GM18499 (cell line): Measurements from ENCODE around the gene WNT2B.

Source experiments
- ATAC-seq: cut with Tn5 transposase; IDR thresholded peaks from one replicate; pipeline ENCODE4 v1.9.1; 2021; ENCODE audit warnings: moderate number of reproducible peaks; ENCODE audit not compliant: insufficient read depth, unreplicated experiment

WNT2B gene

DNA sequence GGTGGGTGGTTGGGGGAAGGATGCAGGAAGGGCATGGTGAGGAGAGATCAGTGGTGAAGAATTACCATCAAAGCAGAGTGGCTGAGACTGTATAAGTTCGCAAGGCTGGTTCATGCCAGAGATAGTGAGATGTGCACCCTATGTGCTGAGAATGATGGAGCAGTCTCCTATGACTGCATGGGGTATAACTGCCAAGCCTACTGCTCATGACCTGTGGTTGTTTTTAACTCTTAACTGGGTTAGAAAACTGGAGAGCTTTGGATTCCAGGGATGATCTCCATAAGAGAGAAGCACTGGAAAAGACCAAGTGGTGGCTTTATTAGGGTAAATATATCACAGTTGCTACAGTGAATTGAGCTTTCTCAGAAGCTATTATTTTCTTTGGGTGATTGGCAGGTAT, 16.2 kb downstream of the WNT2B start:
- no peak for ATAC-seq

GRCh38 chr1:112527266-112528010, 18.7 kb downstream of the WNT2B start:
- no peak for ATAC-seq

DNA sequence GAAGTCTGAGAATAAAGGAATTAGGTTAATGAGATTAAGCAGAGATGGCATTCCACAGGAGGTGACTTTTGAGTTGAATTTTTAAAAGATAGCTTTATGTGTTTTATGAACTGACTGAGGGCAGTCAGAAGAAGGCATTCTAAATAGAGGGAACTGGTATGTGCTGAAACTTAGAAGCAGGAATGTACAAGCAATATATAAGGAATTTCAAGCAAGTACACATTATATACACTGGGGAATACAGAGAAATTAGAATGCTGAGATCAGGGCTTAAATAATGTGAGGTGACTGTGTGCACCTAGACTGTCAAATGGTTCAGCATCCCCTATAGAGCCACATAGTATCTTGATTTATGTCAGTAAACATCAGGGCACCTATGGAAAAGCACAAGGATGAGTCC, 19.3 kb downstream of the WNT2B start:
- ATAC-seq = no peak

- no peak for ATAC-seq
These were observed 20.5 kb downstream of the WNT2B start for GRCh38 chr1:112529301-112529700.

- no peak for ATAC-seq
These were observed 22.1 kb downstream of the WNT2B start for GRCh38 chr1:112530832-112531231.

DNA sequence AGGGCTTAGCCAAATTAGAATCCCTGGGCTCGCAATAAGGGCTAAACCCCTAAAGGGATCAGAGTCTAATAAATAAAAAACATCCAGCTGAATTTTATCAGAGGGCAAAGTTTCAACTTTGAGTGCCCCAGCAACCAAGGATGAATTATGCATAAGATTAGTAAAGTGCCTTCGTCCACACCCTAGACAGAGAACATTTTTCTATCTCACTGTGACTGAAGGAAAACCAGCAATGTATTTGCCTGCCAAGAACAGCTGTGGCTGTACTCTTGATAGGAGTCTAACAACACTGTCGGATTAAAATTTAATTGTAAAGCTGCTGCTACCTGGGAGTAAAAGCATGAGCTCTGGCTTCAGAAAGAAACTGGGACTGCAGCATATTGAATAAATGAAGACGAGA, 23.3 kb downstream of the WNT2B start:
- no peak for ATAC-seq

GRCh38 chr1:112533029-112533428, 24.3 kb downstream of the WNT2B start:
- no peak for ATAC-seq

GRCh38 chr1:112536561-112536960, 27.8 kb downstream of the WNT2B start:
- no peak for ATAC-seq

GRCh38 chr1:112537456-112537855, 28.7 kb downstream of the WNT2B start:
- no peak for ATAC-seq

GRCh38 chr1:112538883-112539282, 30.1 kb downstream of the WNT2B start:
- ATAC-seq = no peak

DNA sequence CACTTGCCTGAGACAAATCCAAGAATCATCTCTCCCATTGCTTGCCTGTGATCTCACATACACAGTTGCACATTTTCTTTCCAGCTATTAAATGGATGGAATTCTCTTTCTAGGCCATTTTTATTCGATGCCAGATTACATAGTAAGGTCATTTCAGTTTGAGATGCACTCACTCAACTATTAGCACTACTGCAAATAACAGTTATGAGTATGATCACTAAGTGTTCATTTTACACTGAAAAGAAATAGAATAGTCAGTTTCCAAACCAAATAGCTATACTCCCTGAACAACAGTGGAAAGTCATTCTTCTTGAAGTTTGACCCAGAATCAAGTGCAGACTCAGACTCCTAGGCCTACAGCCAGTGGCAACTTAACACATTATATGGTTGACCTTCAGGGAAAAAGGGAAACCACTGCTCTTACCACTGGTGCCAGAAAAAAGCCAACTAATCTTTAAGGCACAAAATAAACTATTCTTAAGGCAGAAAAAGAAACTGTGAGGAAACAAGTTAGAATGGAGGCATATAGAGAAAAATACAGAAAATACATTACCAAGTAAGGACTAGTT, 31.5 kb downstream of the WNT2B start:
- ATAC-seq = no peak

GRCh38 chr1:112541299-112541698, 32.5 kb downstream of the WNT2B start:
- no peak for ATAC-seq

GRCh38 chr1:112542206-112542973, 33.6 kb downstream of the WNT2B start:
- no peak for ATAC-seq

DNA sequence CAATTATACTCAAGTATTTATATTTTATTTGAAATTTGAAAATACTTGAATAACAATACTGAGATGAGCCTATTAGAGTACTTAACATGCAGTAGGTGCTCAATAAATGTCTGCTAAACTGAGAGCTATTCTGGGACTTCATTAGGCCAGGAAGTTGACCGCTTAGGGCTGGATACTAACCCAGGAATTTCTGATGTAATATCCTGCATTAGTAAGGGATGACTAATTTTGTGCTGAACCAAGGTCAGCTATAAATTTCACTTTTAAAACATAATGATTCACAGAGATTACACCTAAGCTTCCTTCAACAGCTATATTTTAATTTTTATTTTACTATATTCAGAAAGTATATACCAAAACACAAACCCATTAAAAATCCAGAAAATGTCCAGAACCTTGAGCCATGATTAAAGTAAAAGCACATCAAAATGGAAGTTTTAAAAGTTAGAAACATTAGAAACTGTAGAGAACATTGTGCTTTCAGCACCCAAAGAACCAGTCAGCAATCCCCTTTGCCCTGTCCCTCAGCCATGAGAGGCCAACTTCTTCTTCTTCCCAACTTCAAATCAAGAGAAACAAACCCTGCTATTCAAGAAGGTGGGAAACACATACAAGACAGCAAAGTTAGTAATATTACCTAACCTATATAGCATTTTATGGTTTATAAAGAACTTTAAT, 35.4 kb downstream of the WNT2B start:
- ATAC-seq = no peak

DNA sequence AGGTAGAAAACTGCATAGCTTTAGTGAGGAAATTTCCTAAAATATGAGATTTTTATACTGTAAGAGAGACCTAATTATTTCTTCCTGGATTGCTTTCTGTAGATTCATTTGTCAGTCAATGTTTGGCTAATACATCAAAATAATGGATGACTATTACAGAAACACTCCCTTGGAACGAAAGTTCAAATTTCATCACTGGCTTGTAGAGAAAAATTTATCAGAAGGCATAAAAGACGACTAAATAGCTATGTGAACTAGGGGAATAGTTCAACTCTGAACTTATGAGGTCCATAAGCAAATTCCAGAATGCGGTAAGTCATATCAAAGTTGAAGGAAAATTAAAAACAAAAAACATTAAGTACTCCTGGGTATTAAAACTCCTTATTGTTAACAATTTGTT, 36.0 kb downstream of the WNT2B start:
- ATAC-seq = no peak

- ATAC-seq = no peak
These were observed 37.3 kb downstream of the WNT2B start for GRCh38 chr1:112546076-112546475.

DNA sequence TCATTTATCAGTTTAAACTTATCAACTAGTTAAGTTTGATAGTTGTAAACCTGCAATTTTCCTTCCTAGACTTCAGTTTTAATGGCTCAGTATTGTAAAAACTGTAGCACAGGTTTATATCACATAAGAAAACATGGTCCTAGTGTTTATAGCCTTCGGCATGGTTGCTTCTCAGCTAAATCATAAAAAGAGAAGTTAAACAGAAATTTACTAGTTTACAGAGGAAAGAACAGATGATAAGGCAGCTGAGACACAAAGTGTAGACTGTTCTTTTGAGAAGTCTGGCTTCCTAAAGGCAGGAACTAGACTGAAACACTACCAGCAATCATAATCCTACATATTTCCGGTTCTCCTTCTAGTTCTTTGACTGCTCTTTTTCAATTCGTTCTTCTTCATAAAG, 39.8 kb downstream of the WNT2B start:
- ATAC-seq = no peak

DNA sequence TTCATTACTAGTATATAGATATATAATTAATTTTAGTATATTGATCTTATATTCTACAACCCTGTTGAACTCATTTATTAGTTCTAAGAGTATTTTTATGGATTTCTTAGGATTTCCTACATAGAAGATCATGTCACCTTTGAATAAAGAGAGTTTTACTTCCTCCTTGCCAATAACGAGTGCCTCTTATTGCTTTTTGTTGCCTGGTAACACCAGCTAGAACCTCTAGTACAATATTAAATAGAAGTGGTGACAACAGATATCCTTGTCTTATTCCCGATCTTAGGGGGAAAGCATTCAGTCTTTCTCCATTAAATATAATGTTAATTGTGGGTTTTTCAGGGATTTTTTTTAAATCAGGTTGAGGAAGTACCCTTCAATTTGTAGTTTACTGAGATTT, 40.8 kb downstream of the WNT2B start:
- no peak for ATAC-seq

- no peak for ATAC-seq
These were observed 45.6 kb downstream of the WNT2B start for GRCh38 chr1:112554411-112554810.

GRCh38 chr1:112557385-112557784, 48.6 kb downstream of the WNT2B start:
- ATAC-seq = no peak

GRCh38 chr1:112558634-112559033, 49.9 kb downstream of the WNT2B start:
- ATAC-seq = no peak
